ENCODE measurements around the gene ADAMTS2. TPM values are rescaled to one million over a fixed set of nuclear protein-coding genes. Genes with fewer than 3 reads are reported as not detected.

Gene ADAMTS2
- total RNA-seq, 1 experiment from 2014 or later: not detected

GRCh38 chr5:179275941-179276837, 69.1 kb downstream of the ADAMTS2 start:
- TF ChIP-seq EZH2 (IDR thresholded peaks at IDR 0.05; ENCODE audit: low read length, unreplicated experiment) (no peak), CTCF (conservative IDR thresholded peaks at IDR 0.05; ENCODE audit: low read depth, low read length) (no peak), EZH2phosphoT487 (IDR thresholded peaks at IDR 0.05; ENCODE audit: borderline replicate concordance, low read length) (no peak)
- Histone ChIP-seq H3K4me3 (ENCODE audit: low read length) (no peak overlapping the region), H4K20me1 (ENCODE audit: low read length) (no peaks in the 10 kb centered on the region), H2AFZ (ENCODE audit: low read length) (no peak overlapping the region), H3K36me3 (ENCODE audit: low read depth, low read length) (no peaks in the 10 kb centered on the region), H3K27ac (ENCODE audit: low read length) (no peak overlapping the region), H3K4me2 (ENCODE audit: low read length) (no peak overlapping the region), H3K9ac (ENCODE audit: low read length) (no peak overlapping the region), H3K4me1 (ENCODE audit: insufficient read depth, low read length) (no peaks in the 10 kb centered on the region), H3K9me3 (ENCODE audit: low read length) (no peaks in the 10 kb centered on the region), H3K9me2 (replicated peaks; ENCODE audit: low read length) (no peaks in the 10 kb centered on the region), H3K27me3 (ENCODE audit: low read length) (no peaks in the 10 kb centered on the region), H3F3A (ENCODE audit: low read length, unreplicated experiment) (no peaks in the 10 kb centered on the region), H3K79me2 (ENCODE audit: low read length) (no peaks in the 10 kb centered on the region)
- BruUV-seq (replicated peaks): no TSS peak
- no peak for ATAC-seq
- DNase-seq: no peak
- CTCF ChIA-PET: no interaction called here
- POLR2A ChIA-PET (ENCODE audit: unreplicated experiment): no interaction called here
- intact Hi-C loops (cut with micrococcal nuclease): no loop called here

- Histone ChIP-seq H3K27me3 (ENCODE audit: low read length) (no peaks in the 10 kb centered on the region), H3K9ac (ENCODE audit: low read length) (no peak overlapping the region), H3K79me2 (ENCODE audit: low read length) (no peaks in the 10 kb centered on the region), H3K4me1 (ENCODE audit: insufficient read depth, low read length) (no peaks in the 10 kb centered on the region), H3K9me2 (replicated peaks; ENCODE audit: low read length) (no peaks in the 10 kb centered on the region), H3F3A (ENCODE audit: low read length, unreplicated experiment) (no peaks in the 10 kb centered on the region), H3K9me3 (ENCODE audit: low read length) (no peaks in the 10 kb centered on the region), H2AFZ (ENCODE audit: low read length) (no peak overlapping the region), H3K27ac (ENCODE audit: low read length) (no peak overlapping the region), H3K4me2 (ENCODE audit: low read length) (no peak overlapping the region), H3K4me3 (ENCODE audit: low read length) (no peak overlapping the region), H4K20me1 (ENCODE audit: low read length) (no peaks in the 10 kb centered on the region), H3K36me3 (ENCODE audit: low read depth, low read length) (no peaks in the 10 kb centered on the region)
- no peak for ATAC-seq
- TF ChIP-seq CTCF (conservative IDR thresholded peaks at IDR 0.05; ENCODE audit: low read depth, low read length) (no peak), EZH2 (IDR thresholded peaks at IDR 0.05; ENCODE audit: low read length, unreplicated experiment) (no peak), EZH2phosphoT487 (IDR thresholded peaks at IDR 0.05; ENCODE audit: borderline replicate concordance, low read length) (no peak)
- CTCF ChIA-PET: no interaction called here
- no TSS peak for BruUV-seq (replicated peaks)
- intact Hi-C loops (cut with micrococcal nuclease): no loop called here
- POLR2A ChIA-PET (ENCODE audit: unreplicated experiment): no interaction called here
- no peak for DNase-seq
Observed at GRCh38 chr5:179275381-179275878, 69.8 kb downstream of the ADAMTS2 start.
